Activated T-cell treated with anti-CD3 and anti-CD28 coated beads for 1 hour (primary cell): Measurements from ENCODE around the gene ZNF646.
A peak's percentile ranks its signal among the peaks of the same experiment; 100 is the strongest.

Source experiments
- DNase-seq: peaks from one replicate; pipeline ENCODE4 v3.0.0-alpha.2; 2020; ENCODE audit warnings: low read depth

Gene ZNF646

GRCh38 chr16:31073970-31074813 lies at the start of gene ZNF646, which contains the start of gene ZNF668:
TSS of gene ZNF646 (plus strand) at chr16:31074422. CDS start at chr16:31076325, 1,903 bp downstream.
TSS of gene ZNF668 (minus strand) at chr16:31074240. CDS start at chr16:31064459, 9,781 bp downstream.
- DNase-seq = peak; percentile 93

DNA sequence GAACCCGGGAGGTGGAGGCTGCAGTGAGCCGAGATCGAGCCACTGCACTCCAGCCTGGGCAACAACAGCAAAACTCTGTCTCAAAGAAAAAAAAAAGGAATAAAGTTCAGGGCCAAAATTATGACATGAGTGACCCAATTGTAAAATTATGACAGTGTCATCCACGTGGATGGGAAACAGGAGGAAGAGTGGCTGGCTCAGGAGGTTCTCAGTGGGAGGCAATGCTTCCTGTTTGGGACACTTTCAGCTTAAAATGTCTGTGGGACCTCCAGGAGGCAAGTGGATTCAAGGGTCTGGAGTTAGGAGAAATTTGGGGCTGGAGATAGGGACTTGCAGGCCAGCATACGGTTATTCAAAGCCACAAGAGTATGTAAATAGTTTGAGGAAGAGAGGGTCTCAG lies 48.9 kb upstream of the ZNF646 start:
- DNase-seq = no peak

DNA sequence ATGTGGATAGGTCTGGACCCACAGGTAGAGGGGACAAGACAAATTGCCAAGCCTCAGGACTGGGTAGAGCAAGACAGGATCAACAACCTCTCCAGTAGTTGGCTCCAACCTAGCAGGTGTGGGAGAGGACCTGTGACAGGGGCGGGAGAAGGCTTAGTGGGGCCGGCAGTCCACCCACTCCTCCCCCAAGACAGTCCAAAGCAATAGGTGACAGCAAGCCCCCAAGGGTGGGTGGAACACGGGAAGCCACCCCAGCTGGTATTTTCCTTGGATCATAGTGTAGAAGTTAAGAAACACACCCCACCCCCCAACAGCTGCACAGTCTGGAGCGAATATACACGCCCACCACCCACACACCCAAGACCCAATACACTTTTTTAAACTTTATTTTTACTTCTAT lies 45.0 kb upstream of the ZNF646 start:
- no peak for DNase-seq

DNA sequence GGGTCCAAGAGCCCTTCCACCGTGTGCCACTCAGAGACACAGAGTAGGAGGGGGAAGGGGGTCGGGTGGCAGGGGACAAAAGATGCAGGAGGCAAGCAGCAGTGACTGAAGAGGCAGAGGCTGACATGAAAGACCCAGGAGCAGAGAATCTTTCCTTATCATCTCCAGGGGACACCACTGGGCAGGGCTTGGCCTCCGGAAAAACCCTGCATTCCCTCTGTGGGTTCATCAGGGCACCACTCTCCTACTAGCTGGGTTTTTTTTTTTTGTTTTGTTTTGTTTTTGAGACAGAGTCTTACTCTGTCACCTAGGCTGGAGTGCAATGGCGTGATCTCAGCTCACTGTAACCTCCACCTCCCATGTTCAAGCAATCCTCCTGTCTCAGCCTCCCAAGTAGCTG lies 42.9 kb upstream of the ZNF646 start:
- DNase-seq = no peak

GRCh38 chr16:31032736-31033708 lies 41.2 kb upstream of the ZNF646 start, which contains the start of gene STX4:
TSS of gene STX4 (plus strand) at chr16:31033558. CDS start at chr16:31033806, 248 bp downstream.
- peak; percentile 97 for DNase-seq

DNA sequence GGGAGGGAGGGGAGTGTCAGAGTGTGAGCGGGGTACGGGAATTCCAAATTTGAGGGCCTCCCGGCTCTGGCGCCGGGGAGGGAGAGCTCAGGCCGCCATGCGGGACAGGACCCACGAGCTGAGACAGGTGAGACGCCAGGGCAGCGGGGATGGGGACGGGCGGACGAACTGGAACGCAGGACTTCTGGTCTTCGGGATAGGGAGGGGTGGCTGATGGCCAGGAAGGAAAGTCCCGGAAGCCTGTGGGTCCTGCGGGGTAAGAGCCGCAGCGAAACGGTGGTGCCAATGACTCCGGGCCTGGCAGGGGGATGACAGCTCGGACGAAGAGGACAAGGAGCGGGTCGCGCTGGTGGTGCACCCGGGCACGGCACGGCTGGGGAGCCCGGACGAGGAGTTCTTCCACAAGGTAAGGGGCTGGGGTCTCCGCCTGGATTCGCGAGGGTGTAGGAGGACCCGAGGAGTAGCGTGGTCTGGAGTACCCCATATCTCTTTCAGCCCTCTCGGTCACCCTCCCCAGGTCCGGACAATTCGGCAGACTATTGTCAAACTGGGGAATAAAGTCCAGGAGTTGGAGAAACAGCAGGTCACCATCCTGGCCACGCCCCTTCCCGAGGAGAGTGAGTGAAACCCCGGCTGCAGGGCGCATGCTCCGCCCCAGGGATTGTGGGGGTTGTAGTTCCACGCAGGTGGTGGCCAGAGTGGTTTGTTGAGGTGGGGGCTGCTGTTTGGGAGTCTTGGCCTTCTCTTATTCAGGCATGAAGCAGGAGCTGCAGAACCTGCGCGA lies 40.3 kb upstream of the ZNF646 start:
- peak; percentile 82 for DNase-seq

GRCh38 chr16:31036691-31037090 lies 37.5 kb upstream of the ZNF646 start:
- no peak for DNase-seq

DNA sequence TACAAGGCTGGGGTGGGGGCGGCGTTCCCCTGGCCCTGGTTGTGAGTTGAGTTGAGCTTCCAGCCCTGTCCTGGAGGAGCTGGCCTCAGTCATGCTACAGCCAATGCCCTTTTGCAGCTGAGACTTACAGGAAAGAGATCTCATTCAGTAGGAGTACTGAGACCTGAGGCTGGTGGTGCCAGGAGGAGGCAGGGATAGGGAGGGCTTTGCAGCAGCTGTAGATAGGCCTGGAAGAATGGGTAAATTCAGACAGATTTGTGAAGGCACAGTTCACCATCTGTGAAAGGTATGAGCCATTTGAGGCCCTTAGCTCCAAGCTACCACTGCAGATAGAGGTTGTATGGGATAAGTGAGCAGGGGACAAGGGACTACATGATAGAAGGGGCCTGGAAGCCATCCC lies 35.2 kb upstream of the ZNF646 start:
- no peak for DNase-seq

GRCh38 chr16:31042866-31043265 lies 31.4 kb upstream of the ZNF646 start:
- no peak for DNase-seq

DNA sequence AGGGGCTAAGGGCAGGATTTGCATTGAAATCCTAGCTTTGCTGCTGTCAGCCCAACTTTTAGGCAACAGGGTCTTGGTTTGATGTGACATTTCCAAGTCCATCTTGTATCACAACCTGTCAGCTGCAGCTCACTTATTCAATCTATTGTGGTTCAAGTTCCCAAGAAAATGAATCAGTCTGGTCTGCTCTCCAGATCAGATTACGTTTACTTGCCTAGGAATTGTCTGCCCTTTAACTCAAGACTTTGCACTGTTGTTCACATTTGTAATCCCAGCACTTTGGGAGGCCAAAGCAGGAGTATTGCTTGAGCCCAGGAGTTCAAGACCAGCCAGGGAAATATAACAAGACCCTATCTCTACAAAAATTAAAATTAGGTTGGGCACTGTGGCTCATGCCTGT lies 30.9 kb upstream of the ZNF646 start:
- DNase-seq = no peak

DNA sequence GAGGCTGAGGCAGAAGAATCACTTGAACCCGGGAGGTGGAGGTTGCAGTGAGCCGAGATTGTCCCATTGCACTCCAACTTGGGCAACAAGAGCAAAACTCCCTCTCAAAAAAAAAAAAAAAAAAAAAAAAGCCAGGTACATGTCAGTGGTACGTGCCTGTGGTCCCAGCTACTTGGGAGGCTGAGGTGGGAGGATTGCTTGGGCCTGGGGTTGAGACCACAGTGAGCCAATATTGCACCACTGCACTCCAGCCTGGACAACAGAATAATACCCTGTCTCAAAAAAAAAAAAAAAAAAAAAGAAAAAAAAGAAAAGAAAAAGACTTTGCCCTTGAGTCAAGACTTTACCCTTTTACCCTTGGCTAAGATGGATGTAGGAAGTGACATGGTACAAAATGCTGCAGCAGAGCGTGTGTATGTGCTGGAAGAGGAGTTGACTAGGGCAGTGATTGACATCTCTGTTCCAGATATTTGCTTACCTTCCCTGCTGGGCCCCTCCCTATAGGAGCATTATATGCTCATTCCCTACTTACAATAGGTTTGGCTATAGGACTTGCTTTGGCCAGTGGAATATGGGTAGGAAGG lies 30.2 kb upstream of the ZNF646 start:
- DNase-seq = no peak

DNA sequence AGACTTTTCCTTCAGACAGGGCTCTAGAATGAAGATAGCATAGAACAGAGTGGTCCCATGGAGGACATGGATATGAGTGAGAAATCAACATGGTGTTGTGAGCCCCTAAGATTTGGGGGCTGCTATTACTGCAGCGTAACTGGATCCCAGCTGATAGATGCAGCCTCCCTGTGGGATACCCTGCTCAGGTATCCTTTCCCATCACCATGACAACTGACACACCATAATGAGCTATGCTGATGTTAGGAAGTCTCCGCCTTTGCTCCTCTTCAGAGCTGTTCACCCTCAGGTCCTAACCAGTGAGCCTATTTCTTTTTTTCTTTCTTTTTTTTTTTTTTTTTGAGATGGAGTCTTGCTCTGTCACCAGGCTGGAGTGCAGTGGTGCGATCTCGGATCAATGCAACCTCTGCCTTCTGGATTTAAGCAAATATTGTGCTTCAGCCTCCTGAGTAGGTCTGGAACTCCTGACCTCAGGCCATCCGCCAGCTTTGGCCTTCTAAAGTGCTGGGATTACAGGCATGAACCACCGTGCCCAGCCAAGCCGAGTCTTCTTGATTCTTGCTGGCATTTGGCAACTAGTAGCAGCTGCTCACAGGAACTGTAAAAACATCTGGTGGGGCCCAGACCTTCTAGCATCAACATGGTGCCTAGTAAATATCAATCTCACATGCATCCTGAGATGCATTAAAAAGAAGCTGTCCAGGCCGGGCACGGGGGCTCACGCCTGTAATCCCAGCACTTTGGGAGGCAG lies 23.8 kb upstream of the ZNF646 start:
- no peak for DNase-seq

GRCh38 chr16:31052114-31052513 lies 22.1 kb upstream of the ZNF646 start:
- DNase-seq = no peak

GRCh38 chr16:31055613-31056012 lies 18.6 kb upstream of the ZNF646 start:
- no peak for DNase-seq

GRCh38 chr16:31061126-31061812 lies 13.0 kb upstream of the ZNF646 start:
- DNase-seq = no peak

GRCh38 chr16:31061813-31062440 lies 12.3 kb upstream of the ZNF646 start:
- no peak for DNase-seq

- no peak for DNase-seq
Measured at GRCh38 chr16:31063495-31063842, 10.8 kb upstream of the ZNF646 start.

DNA sequence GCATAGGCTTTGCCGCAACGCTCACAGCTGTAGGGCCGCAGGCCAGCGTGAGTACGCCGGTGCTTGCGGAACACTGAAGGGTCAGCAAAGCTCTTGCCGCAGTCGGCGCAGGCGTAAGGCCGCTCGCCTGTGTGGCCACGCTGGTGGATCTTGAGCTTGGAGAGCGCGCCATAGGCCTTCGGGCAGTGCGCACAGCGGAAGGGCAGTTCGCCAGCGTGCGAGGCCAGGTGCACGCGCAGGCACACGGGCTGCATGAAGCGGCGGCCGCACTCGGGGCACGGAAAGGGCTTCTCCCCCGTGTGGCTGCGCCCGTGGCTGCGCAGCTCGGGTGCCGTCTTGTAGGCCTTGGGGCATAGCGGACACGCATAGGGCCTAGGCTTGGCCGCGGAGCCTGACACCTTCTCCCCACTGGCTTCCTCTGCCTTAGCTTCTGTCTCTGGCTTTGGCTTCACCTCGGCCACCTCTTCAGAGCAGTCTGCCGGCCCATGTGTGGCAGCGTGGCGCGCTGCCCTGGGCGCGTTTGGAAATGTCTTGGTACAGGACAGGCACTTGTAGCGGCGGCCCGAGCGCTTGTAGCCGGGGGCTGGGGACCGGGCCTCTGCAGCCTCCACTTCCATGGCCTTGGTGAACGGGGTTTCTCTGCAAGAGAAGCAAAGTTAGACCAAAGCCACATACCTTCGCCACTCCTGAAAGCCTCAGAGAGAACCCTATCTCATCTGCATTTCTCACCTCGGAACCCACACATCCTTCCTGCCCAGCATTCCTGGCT lies 10.2 kb upstream of the ZNF646 start:
- DNase-seq = no peak

DNA sequence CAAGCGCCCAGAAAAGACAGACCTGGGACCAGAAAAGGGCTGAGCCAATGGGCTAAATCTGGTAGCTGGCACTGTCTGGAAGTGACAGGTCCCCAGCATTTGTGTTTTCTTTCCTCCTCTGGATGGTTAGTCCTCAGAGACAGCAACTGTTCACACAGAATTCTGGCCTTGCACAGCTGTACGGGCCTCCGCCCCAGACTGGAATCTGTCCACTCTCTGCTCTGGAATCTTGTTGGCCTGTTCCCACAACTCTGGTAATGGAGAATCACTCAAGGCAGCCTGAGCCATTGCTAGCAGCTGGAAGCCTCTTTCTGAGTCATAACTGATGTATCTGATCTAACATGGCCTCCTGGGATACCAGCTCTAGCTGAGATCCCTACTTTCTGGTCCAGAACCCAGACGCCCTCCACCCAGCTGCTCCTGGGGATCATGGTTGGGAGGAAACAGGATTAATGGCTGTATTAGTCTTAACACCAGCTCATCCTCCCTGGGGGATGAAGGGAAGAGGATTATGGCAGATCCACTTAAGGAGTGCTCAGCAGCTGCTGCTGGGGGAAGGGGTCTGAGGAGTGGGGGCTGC lies 9.2 kb upstream of the ZNF646 start:
- DNase-seq = no peak
